Activated CD4-positive, alpha-beta T cell treated with anti-CD3 and anti-CD28 coated beads, Interleukin-2, amount 10 ng/mL, durations not matched to agents 7 days and 5 days (primary cell): ENCODE results near the gene FHOD3. TPM values are rescaled to one million over a fixed set of nuclear protein-coding genes. Genes with fewer than 3 reads are reported as not detected.
A peak's percentile ranks its signal among the peaks of the same experiment; 100 is the strongest.

Experiments used
- CTCF ChIA-PET: fragments of 350-600 bp; sonication (Branson Sonifier 250); formaldehyde crosslinking; loops from one replicate; lab custom pipeline; 2021; ENCODE audit warnings: antibody characterized with exemption; lab: Charles Lee
- POLR2A ChIA-PET: fragments of 350-600 bp; sonication (Branson Sonifier 250); formaldehyde crosslinking; loops from one replicate; lab custom pipeline; 2021; ENCODE audit warnings: antibody characterized with exemption; lab: Charles Lee
- DNase-seq: peaks from one replicate; pipeline ENCODE4 v3.0.0-alpha.2; 2020
- H3K27ac Mint-ChIP-seq: one replicate; pipeline ENCODE4 v1.8.0; 2021; ENCODE audit warnings: mild to moderate bottlenecking, moderate library complexity, mixed read lengths
- H3K27me3 Mint-ChIP-seq: one replicate; pipeline ENCODE4 v1.8.0; 2021; ENCODE audit warnings: mixed read lengths
- H3K36me3 Mint-ChIP-seq: one replicate; pipeline ENCODE4 v1.8.0; 2021; ENCODE audit warnings: low read depth, mixed read lengths
- H3K4me1 Mint-ChIP-seq: one replicate; pipeline ENCODE4 v1.8.0; 2021; ENCODE audit warnings: mixed read lengths
- H3K4me3 Mint-ChIP-seq: one replicate; pipeline ENCODE4 v1.8.0; 2021; ENCODE audit warnings: mild to moderate bottlenecking, moderate library complexity, mixed read lengths
- H3K9me3 Mint-ChIP-seq: one replicate; pipeline ENCODE4 v1.8.0; 2021; ENCODE audit warnings: mixed read lengths
- total RNA-seq, 2 experiments: library from RNA; stranded (reverse); gene quantifications; one replicate each; pipeline ENCODE4 v1.2.3, GENCODE V29; 2021

Gene FHOD3
- total RNA-seq, 2 experiments from 2014 or later = not detected

GRCh38 chr18:36279001-36279400, 18.5 kb upstream of the FHOD3 start:
- no peak overlapping the region for H3K27ac Mint-ChIP-seq
- CTCF ChIA-PET = interaction anchor here (2.0 kb wide), 1 partner anchor 261 kb away, joined by 5 read pairs; no protein-coding TSS in a partner anchor
- H3K4me1 Mint-ChIP-seq = no peaks in the 10 kb centered on the region
- peaks cover 48% of the 10 kb centered on the region for H3K27me3 Mint-ChIP-seq
- no peaks in the 10 kb centered on the region for H3K36me3 Mint-ChIP-seq
- no peaks in the 10 kb centered on the region for H3K9me3 Mint-ChIP-seq
- no peak for DNase-seq
- no peak overlapping the region for H3K4me3 Mint-ChIP-seq
- POLR2A ChIA-PET = no interaction called here

- CTCF ChIA-PET = no interaction called here
- Mint-ChIP-seq H3K9me3 (no peaks in the 10 kb centered on the region), H3K27me3 (peaks cover 37% of the 10 kb centered on the region), H3K27ac (no peak overlapping the region), H3K36me3 (no peaks in the 10 kb centered on the region), H3K4me3 (no peak overlapping the region), H3K4me1 (no peaks in the 10 kb centered on the region)
- no peak for DNase-seq
- POLR2A ChIA-PET = no interaction called here
Measured at GRCh38 chr18:36281936-36282335, 15.6 kb upstream of the FHOD3 start.

GRCh38 chr18:36283448-36283847, 14.1 kb upstream of the FHOD3 start:
- H3K9me3 Mint-ChIP-seq = no peaks in the 10 kb centered on the region
- DNase-seq = no peak
- ChIA-PET CTCF (interaction anchor here (1.1 to 1.5 kb wide), 4 partner anchors 8 to 188 kb away, joined by 3 to 5 read pairs (median 3); no protein-coding TSS in a partner anchor), POLR2A (no interaction called here)
- no peak overlapping the region for H3K27ac Mint-ChIP-seq
- H3K4me3 Mint-ChIP-seq = no peak overlapping the region
- no peaks in the 10 kb centered on the region for H3K36me3 Mint-ChIP-seq
- no peaks in the 10 kb centered on the region for H3K4me1 Mint-ChIP-seq
- peaks cover 35% of the 10 kb centered on the region for H3K27me3 Mint-ChIP-seq

- no peaks in the 10 kb centered on the region for H3K4me1 Mint-ChIP-seq
- H3K27ac Mint-ChIP-seq = no peak overlapping the region
- H3K27me3 Mint-ChIP-seq = peaks cover 33% of the 10 kb centered on the region
Measured at GRCh38 chr18:36284268-36284667, 13.2 kb upstream of the FHOD3 start.

GRCh38 chr18:36284671-36285295, 12.7 kb upstream of the FHOD3 start:
- H3K27me3 Mint-ChIP-seq = peaks cover 33% of the 10 kb centered on the region
- peak; percentile 61 for DNase-seq
- POLR2A ChIA-PET = no interaction called here

More at GRCh38 chr18:36284268-36284667, 13.2 kb upstream of the FHOD3 start:
- CTCF ChIA-PET = interaction anchor here (0.7 to 1.5 kb wide), 7 partner anchors 9 to 527 kb away, joined by 3 to 5 read pairs (median 3); no protein-coding TSS in a partner anchor
- Mint-ChIP-seq H3K36me3 (no peaks in the 10 kb centered on the region), H3K4me3 (no peak overlapping the region), H3K9me3 (no peaks in the 10 kb centered on the region)
- POLR2A ChIA-PET = no interaction called here
- DNase-seq = no peak

GRCh38 chr18:36287653-36288052, 9.9 kb upstream of the FHOD3 start:
- no peaks in the 10 kb centered on the region for H3K4me1 Mint-ChIP-seq
- no peak for DNase-seq
- CTCF ChIA-PET = interaction anchor here (0.7 kb wide), 1 partner anchor 369 kb away, joined by 3 read pairs; no protein-coding TSS in a partner anchor
- H3K4me3 Mint-ChIP-seq = no peak overlapping the region
- peaks cover 20% of the 10 kb centered on the region for H3K27me3 Mint-ChIP-seq
- H3K36me3 Mint-ChIP-seq = no peaks in the 10 kb centered on the region
- H3K9me3 Mint-ChIP-seq = no peaks in the 10 kb centered on the region
- no peak overlapping the region for H3K27ac Mint-ChIP-seq
- POLR2A ChIA-PET = no interaction called here

More at GRCh38 chr18:36284671-36285295, 12.7 kb upstream of the FHOD3 start:
- H3K4me3 Mint-ChIP-seq = no peak overlapping the region
- CTCF ChIA-PET = interaction anchor here (0.7 to 1.5 kb wide), 7 partner anchors 10 to 528 kb away, joined by 3 to 5 read pairs (median 3); no protein-coding TSS in a partner anchor
- no peak overlapping the region for H3K27ac Mint-ChIP-seq
- H3K4me1 Mint-ChIP-seq = no peaks in the 10 kb centered on the region
- no peaks in the 10 kb centered on the region for H3K36me3 Mint-ChIP-seq
- H3K9me3 Mint-ChIP-seq = no peaks in the 10 kb centered on the region

- H3K4me1 Mint-ChIP-seq = no peaks in the 10 kb centered on the region
- ChIA-PET POLR2A (no interaction called here), CTCF (no interaction called here)
- DNase-seq = no peak
- H3K9me3 Mint-ChIP-seq = no peaks in the 10 kb centered on the region
- H3K27ac Mint-ChIP-seq = no peak overlapping the region
- H3K4me3 Mint-ChIP-seq = no peak overlapping the region
- peaks cover 20% of the 10 kb centered on the region for H3K27me3 Mint-ChIP-seq
- H3K36me3 Mint-ChIP-seq = no peaks in the 10 kb centered on the region
Measured at GRCh38 chr18:36288689-36289088, 8.8 kb upstream of the FHOD3 start.

GRCh38 chr18:36294031-36294430, 3.5 kb upstream of the FHOD3 start:
- ChIA-PET CTCF (no interaction called here), POLR2A (no interaction called here)
- no peaks in the 10 kb centered on the region for H3K9me3 Mint-ChIP-seq
- H3K4me3 Mint-ChIP-seq = no peak overlapping the region
- peaks cover 12% of the 10 kb centered on the region for H3K27me3 Mint-ChIP-seq
- DNase-seq = no peak
- no peak overlapping the region for H3K27ac Mint-ChIP-seq
- no peaks in the 10 kb centered on the region for H3K4me1 Mint-ChIP-seq
- H3K36me3 Mint-ChIP-seq = no peaks in the 10 kb centered on the region

GRCh38 chr18:36295214-36295613, 2.3 kb upstream of the FHOD3 start:
- Mint-ChIP-seq H3K9me3 (no peaks in the 10 kb centered on the region), H3K27me3 (peaks cover 20% of the 10 kb centered on the region), H3K36me3 (no peaks in the 10 kb centered on the region), H3K4me1 (no peaks in the 10 kb centered on the region), H3K27ac (no peak overlapping the region), H3K4me3 (no peak overlapping the region)
- ChIA-PET POLR2A (no interaction called here), CTCF (interaction anchor here (1.2 kb wide), 1 partner anchor 11 kb away, joined by 3 read pairs; no protein-coding TSS in a partner anchor)
- DNase-seq = no peak

- H3K27me3 Mint-ChIP-seq = peaks cover 25% of the 10 kb centered on the region
- no peak overlapping the region for H3K4me3 Mint-ChIP-seq
- DNase-seq = no peak
- CTCF ChIA-PET = no interaction called here
- H3K4me1 Mint-ChIP-seq = no peaks in the 10 kb centered on the region
- no peaks in the 10 kb centered on the region for H3K9me3 Mint-ChIP-seq
- POLR2A ChIA-PET = no interaction called here
- no peaks in the 10 kb centered on the region for H3K36me3 Mint-ChIP-seq
- H3K27ac Mint-ChIP-seq = no peak overlapping the region
Measured at GRCh38 chr18:36295880-36296301, 1.6 kb upstream of the FHOD3 start.

- Mint-ChIP-seq H3K9me3 (no peaks in the 10 kb centered on the region), H3K27me3 (peaks cover 23% of the 10 kb centered on the region), H3K27ac (no peak overlapping the region), H3K4me3 (peak overlapping the region; percentile 2), H3K36me3 (no peaks in the 10 kb centered on the region), H3K4me1 (no peaks in the 10 kb centered on the region)
- ChIA-PET POLR2A (no interaction called here), CTCF (no interaction called here)
- no peak for DNase-seq
Measured at GRCh38 chr18:36296650-36297416, 680 bp upstream of the FHOD3 start.

- no peaks in the 10 kb centered on the region for H3K9me3 Mint-ChIP-seq
- POLR2A ChIA-PET = no interaction called here
- H3K4me3 Mint-ChIP-seq = no peak overlapping the region
- H3K4me1 Mint-ChIP-seq = no peaks in the 10 kb centered on the region
- no peaks in the 10 kb centered on the region for H3K36me3 Mint-ChIP-seq
- CTCF ChIA-PET = interaction anchor here (0.7 kb wide), 1 partner anchor 213 kb away, joined by 3 read pairs; no protein-coding TSS in a partner anchor
- DNase-seq = no peak
- H3K27ac Mint-ChIP-seq = no peak overlapping the region
- H3K27me3 Mint-ChIP-seq = peaks cover 34% of the 10 kb centered on the region
Measured at GRCh38 chr18:36298126-36298741, 721 bp downstream of the FHOD3 start.
